OCI-LY7 (cell line): ENCODE measurements around the gene RPS19BP1. TPM values are rescaled to one million over a fixed set of nuclear protein-coding genes. Genes with fewer than 3 reads are reported as not detected.

ENCODE experiments used
- BruUV-seq: library from RNA; stranded (reverse); fragments of 400-500 nt; replicated peaks from 2 replicates; lab custom pipeline; 2021; lab: Mats Ljungman, UMichigan
- CTCF ChIA-PET: fragments of 300-600 bp; sonication (Branson Sonifier 250); formaldehyde crosslinking; loops from one replicate; lab custom pipeline; 2022; ENCODE audit warnings: antibody characterized with exemption; ENCODE audit not compliant: unreplicated experiment; lab: Charles Lee
- POLR2A ChIA-PET: fragments of 300-600 bp; sonication (Branson Sonifier 250); formaldehyde crosslinking; loops from one replicate; lab custom pipeline; 2022; ENCODE audit warnings: antibody characterized with exemption; lab: Charles Lee
- DNase-seq: peaks from one replicate; pipeline ENCODE4 v3.0.0-alpha.2; 2015; ENCODE audit warnings: low spot score
- H2AFZ ChIP-seq: fragments of 200-600 bp; sonication (generic), shearing (Covaris generic); 2 replicates; pipeline ENCODE4 v1.6.1; 2014; ENCODE audit warnings: mild to moderate bottlenecking, antibody characterized with exemption, low read length, moderate library complexity
- H3K27ac ChIP-seq: fragments of 200-600 bp; sonication (generic); 2 replicates; pipeline ENCODE4 v1.5.1; 2014; ENCODE audit warnings: mixed run types, low read depth, mild to moderate bottlenecking, moderate library complexity, low read length, inconsistent platforms; ENCODE audit not compliant: poor library complexity, severe bottlenecking
- H3K36me3 ChIP-seq: fragments of 200-600 bp; sonication (generic); 2 replicates; pipeline ENCODE4 v1.6.1; 2014; ENCODE audit warnings: mild to moderate bottlenecking, antibody characterized with exemption, low read length, moderate library complexity, mixed read lengths; ENCODE audit not compliant: insufficient read depth
- H3K4me1 ChIP-seq: fragments of 200-600 bp; sonication (generic); 2 replicates; pipeline ENCODE4 v1.5.1; 2014; ENCODE audit warnings: mild to moderate bottlenecking, low read length; ENCODE audit not compliant: insufficient read depth, poor library complexity, severe bottlenecking
- H3K4me2 ChIP-seq: fragments of 200-600 bp; sonication (generic); 2 replicates; pipeline ENCODE4 v1.6.1; 2014; ENCODE audit warnings: mild to moderate bottlenecking, low read length
- H3K4me3 ChIP-seq: fragments of 200-600 bp; sonication (generic); 2 replicates; pipeline ENCODE4 v1.5.1; 2014; ENCODE audit warnings: mild to moderate bottlenecking, low read depth, low read length; ENCODE audit not compliant: poor library complexity, severe bottlenecking
- H3K79me2 ChIP-seq: fragments of 200-600 bp; sonication (generic); 2 replicates; pipeline ENCODE4 v1.6.1; 2016; ENCODE audit warnings: low read depth, mild to moderate bottlenecking, low read length, moderate library complexity, mixed read lengths; ENCODE audit not compliant: insufficient read depth
- H3K9me2 ChIP-seq: fragments of 200-600 bp; sonication (generic); 2 replicates; pipeline ENCODE4 v1.6.1; 2016; ENCODE audit warnings: mild to moderate bottlenecking, low read length, mixed read lengths; ENCODE audit not compliant: insufficient read depth
- H3K9me3 ChIP-seq: fragments of 200-600 bp; sonication (generic); 2 replicates; pipeline ENCODE4 v1.6.1; 2014; ENCODE audit warnings: mild to moderate bottlenecking, mixed run types, low read length, mixed read lengths
- H4K20me1 ChIP-seq: fragments of 200-600 bp; sonication (generic); 2 replicates; pipeline ENCODE4 v1.6.1; 2014; ENCODE audit warnings: mild to moderate bottlenecking, antibody characterized with exemption, low read length, moderate library complexity, mixed read lengths; ENCODE audit not compliant: insufficient read depth
- CTCF ChIP-seq: fragments of 200-600 bp; sonication (generic); conservative IDR thresholded peaks from 2 replicates; pipeline ENCODE4 v1.5.1; 2014; ENCODE audit warnings: mild to moderate bottlenecking, antibody characterized with exemption, low read length, moderate library complexity, mixed read lengths
- EZH2phosphoT487 ChIP-seq: fragments of 200-600 bp; sonication (generic); IDR thresholded peaks from 2 replicates; pipeline ENCODE4 v1.6.1; 2018; ENCODE audit warnings: low read depth, borderline replicate concordance, mild to moderate bottlenecking, mixed run types, antibody characterized with exemption, low read length, moderate library complexity, mixed read lengths
- intact Hi-C: fragments of 100-400 bp; cut with micrococcal nuclease; formaldehyde crosslinking; loops from one replicate; pipeline ENCODE4 v1.10.0; 2022; ENCODE audit not compliant: unreplicated experiment
- total RNA-seq, 2 experiments: library from RNA; depleted of rRNA in 1 of 2; stranded (reverse); fragments of >200 nt in 1 of 2; shearing (Covaris generic) in 1 of 2; gene quantifications; 2 replicates each; pipeline ENCODE4 v1.2.3, GENCODE V29; 2014 to 2022

The RPS19BP1 gene
- total RNA-seq, 2 experiments from 2014 or later, result 88.1 to 148 TPM

DNA sequence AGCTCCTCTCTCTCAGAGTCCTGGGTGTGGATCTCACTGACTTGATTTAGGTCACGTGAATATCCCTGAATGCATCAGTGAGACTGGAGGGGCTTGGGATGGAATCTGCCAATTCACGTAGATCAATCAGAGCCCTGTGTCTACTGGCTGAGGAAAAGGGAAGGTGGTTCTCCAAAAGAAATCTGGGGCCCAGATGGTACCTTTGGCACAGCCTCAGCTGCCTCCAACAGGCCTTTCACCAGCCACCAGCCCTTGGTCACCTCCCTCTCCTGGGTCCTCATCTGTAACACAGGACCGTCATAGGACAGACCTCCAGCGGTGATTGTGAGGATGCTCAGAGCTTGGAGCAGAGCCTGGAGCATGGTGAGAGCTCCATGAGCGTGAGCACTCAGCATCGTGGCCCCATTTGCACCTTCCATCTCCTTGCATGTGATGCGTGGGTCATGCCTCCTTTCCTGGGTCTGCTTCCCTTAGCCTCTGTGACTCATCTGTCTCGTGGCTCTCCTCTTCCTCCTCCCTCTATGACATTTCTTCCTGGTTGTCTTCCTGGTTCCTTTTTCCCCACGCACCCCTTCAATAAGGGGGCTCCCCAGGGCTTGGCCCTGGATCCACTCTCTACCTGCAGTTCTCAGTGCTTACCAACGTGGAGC is 38.0 kb downstream of the RPS19BP1 start:
- intact Hi-C loops, result no loop called here
- H2AFZ ChIP-seq, result no peak overlapping the region
- no peaks in the 10 kb centered on the region for H3K9me3 ChIP-seq
- H4K20me1 ChIP-seq, result 0 out of 2 replicates have a peak, but pooled peaks cover 5% of the 10 kb centered on the region
- DNase-seq, result no peak
- TF ChIP-seq CTCF (no peak), EZH2phosphoT487 (no peak)
- peaks cover 5% of the 10 kb centered on the region; the same call in 1 of the 2 replicates for H3K79me2 ChIP-seq
- no peak overlapping the region for H3K4me2 ChIP-seq
- H3K4me1 ChIP-seq, result peaks cover 28% of the 10 kb centered on the region
- POLR2A ChIA-PET, result interaction anchor here (0.7 to 1.2 kb wide), 3 partner anchors 19 to 789 kb away, joined by 3 to 5 read pairs (median 3); partner anchors contain the start of gene ATF4
- H3K27ac ChIP-seq, result no peak overlapping the region
- BruUV-seq, result no TSS peak
- CTCF ChIA-PET, result interaction anchor here (1.6 kb wide), 1 partner anchor 34 kb away, joined by 5 read pairs; no protein-coding TSS in a partner anchor
- H3K4me3 ChIP-seq, result no peak overlapping the region
- H3K9me2 ChIP-seq, result no peaks in the 10 kb centered on the region
- peaks cover 18% of the 10 kb centered on the region; the same call in 1 of the 2 replicates for H3K36me3 ChIP-seq

DNA sequence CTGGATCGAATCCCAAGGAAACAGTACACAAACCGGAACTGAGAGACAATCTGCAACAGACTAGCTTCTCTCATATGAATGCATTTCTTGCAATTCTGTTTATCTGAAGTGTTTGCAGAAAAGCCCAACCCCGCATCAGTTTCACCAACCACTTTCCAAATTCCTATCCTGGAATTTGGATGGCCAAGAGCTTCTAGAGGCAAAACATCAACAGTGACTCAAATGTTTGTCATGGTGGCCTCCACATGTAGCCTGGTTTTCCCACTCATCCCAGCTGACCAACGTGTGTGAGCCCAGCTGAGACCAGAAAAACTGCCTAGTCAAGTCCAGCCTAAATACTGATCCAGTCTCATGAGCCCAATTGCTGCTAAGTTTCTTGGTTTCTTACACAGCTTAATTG is 38.8 kb downstream of the RPS19BP1 start:
- peaks cover 35% of the 10 kb centered on the region for H3K4me1 ChIP-seq
- DNase-seq, result no peak
- H4K20me1 ChIP-seq, result 0 out of 2 replicates have a peak, but pooled peaks cover 5% of the 10 kb centered on the region
- TF ChIP-seq EZH2phosphoT487, result no peak
- TF ChIP-seq CTCF, result no peak
- H2AFZ ChIP-seq, result no peak overlapping the region
- no peak overlapping the region for H3K4me3 ChIP-seq
- no peak overlapping the region for H3K4me2 ChIP-seq
- no peak overlapping the region for H3K27ac ChIP-seq
- ChIA-PET CTCF (interaction anchor here (0.6 to 1.6 kb wide), 4 partner anchors 14 to 174 kb away, joined by 3 to 5 read pairs (median 4); partner anchors contain the start of gene RPL3), POLR2A (interaction anchor here (0.7 to 1.2 kb wide), 5 partner anchors 18 to 788 kb away, joined by 3 to 5 read pairs (median 3); partner anchors contain the start of gene ATF4)
- no TSS peak for BruUV-seq
- no peaks in the 10 kb centered on the region for H3K9me3 ChIP-seq
- peaks cover 5% of the 10 kb centered on the region; the same call in 1 of the 2 replicates for H3K79me2 ChIP-seq
- no peaks in the 10 kb centered on the region for H3K9me2 ChIP-seq
- intact Hi-C loops, result loop anchor here (1.0 kb wide), 1 partner anchor 36 kb away; no protein-coding TSS in a partner anchor
- peaks cover 26% of the 10 kb centered on the region for H3K36me3 ChIP-seq
